GM18508 (cell line): ENCODE data around the gene TTYH3.
"Not testable (repeated sequence)": the region's sequence is repeated elsewhere in the genome, so short reads cannot be mapped to it uniquely, and the experiment has no call there.

ENCODE experiments used
- ATAC-seq: cut with Tn5 transposase; IDR thresholded peaks from one replicate; pipeline ENCODE4 v1.9.1; 2021; ENCODE audit warnings: moderate number of reproducible peaks; ENCODE audit not compliant: insufficient read depth, unreplicated experiment

TTYH3 gene, protein sequence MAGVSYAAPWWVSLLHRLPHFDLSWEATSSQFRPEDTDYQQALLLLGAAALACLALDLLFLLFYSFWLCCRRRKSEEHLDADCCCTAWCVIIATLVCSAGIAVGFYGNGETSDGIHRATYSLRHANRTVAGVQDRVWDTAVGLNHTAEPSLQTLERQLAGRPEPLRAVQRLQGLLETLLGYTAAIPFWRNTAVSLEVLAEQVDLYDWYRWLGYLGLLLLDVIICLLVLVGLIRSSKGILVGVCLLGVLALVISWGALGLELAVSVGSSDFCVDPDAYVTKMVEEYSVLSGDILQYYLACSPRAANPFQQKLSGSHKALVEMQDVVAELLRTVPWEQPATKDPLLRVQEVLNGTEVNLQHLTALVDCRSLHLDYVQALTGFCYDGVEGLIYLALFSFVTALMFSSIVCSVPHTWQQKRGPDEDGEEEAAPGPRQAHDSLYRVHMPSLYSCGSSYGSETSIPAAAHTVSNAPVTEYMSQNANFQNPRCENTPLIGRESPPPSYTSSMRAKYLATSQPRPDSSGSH

DNA sequence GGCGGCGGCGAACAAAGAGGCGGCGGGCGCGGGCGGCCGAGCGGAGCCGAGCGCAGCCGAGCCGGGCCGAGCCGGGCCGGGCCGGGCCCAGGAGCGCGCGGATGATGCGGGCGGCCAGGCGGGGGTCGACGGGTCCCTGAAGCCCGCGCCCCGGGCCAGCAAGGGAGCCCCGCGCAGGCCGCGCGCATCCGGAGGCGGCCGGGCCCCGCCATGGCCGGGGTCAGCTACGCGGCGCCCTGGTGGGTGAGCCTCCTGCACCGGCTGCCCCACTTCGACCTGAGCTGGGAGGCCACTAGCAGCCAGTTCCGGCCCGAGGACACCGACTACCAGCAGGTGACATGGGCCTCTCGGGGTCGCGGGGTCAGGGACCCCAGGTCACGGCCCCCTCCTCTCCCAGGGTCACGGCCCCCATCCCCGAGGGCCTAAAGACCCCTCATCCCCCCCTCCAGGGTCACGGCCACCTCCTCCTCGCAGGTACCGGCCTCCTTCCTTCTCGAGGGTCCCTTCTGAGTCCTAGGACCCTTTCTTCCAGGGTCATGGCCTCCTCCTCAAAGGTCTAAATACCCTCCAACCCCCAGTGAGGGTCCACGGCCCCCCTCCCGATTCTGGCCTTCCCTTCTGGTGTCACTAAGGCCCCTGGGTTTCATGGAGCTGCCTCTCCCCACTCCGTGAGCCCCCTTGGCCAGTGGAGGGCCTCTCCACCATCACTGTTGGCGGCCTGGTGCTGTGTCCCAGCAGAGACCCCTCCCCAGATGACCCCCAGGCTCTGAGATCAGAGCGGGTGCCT, at the start of gene TTYH3:
TTYH3 (plus strand) TSS at position 41 of the 787 bp plus-strand sequence; CDS start at position 211, 170 bp downstream.
- no peak for ATAC-seq

DNA sequence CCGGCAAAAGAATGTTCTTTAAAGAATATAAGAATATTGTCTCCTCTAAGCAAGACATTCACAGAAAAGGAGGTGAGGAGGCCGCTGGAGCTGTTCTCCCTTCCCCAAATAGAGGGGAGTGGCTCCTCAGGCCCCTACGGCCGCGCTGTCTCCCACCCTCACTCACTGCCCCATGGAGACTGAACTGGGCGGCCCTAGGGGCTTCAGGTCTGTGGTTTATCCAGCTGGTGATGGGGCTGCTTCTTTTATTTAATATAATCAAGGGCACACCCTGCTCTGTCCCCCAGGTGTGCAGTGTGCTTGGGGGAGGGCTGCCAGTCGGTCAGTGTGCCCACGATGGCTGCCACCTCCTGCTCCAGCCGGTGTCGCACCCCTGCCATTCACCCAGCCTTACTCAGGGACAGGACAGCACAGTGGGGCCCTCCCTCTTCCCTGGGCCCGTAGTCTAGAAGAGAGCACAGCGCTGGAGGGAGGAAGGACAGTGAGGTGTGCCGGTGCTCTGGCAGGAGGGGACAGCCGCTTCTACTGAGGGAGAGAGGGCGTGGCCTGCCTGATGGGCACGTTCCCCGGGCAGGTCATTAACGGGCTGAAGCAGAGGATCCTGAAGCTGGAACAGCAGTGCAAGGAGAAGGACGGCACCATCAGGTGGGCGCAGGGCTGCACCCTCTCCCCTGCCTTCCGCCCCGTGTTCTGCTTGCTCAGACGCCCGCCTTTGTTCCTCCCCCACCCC, 49.6 kb upstream of the TTYH3 start:
- no peak for ATAC-seq

DNA sequence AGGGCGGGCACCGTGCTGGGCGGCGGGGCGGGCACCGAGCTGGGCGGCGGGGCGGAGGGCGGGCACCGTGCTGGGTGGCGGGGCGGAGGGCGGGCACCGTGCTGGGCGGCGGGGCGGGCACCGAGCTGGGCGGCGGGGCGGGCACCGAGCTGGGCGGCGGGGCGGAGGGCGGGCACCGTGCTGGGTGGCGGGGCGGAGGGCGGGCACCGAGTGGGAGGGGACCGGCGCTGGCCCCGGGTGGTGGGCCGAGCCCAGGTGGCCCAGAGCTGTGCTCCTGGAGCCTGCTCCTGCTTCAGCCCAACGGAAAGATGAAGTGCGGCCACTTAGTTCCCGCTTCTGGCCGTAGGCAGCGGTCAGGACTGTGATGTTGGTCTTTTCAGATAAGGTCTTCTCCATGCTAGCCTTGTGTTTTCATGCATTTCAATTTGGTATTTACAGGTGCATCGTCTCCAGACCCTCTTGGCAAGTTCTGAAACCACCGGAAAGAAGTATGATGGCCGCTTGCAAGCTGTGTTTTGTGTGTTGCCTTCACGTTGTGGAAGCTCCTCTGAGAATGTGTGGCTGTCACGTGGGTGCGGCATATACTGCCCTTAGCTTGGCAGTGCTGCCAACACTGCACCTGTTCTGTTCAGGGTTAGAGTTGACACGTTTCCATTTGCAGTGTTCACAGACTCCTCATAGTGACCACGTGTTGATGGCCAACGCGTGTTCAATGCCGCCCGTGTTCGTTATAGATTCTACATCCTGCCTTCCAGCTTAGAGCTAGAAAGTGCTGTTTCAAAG, 47.8 kb upstream of the TTYH3 start:
- no peak for ATAC-seq

DNA sequence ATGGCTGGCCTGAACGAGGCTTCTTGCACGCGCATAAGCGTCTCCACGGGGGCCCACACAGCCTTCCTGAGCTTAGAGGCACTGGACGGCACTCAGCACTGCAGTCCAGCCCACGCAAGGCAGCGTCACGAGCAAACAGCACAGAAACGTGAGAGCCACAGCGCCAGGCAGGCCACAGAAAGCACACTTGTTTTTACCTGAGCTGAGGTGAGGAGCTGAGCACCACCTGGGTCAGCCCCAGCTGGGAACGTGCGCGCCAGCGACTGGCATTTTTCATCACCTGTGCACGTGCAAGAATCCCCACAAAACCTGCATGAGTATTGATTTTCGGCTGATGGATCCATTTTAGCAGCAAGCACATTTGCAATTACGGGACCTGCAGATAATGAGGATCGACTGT, 46.3 kb upstream of the TTYH3 start:
- no peak for ATAC-seq

DNA sequence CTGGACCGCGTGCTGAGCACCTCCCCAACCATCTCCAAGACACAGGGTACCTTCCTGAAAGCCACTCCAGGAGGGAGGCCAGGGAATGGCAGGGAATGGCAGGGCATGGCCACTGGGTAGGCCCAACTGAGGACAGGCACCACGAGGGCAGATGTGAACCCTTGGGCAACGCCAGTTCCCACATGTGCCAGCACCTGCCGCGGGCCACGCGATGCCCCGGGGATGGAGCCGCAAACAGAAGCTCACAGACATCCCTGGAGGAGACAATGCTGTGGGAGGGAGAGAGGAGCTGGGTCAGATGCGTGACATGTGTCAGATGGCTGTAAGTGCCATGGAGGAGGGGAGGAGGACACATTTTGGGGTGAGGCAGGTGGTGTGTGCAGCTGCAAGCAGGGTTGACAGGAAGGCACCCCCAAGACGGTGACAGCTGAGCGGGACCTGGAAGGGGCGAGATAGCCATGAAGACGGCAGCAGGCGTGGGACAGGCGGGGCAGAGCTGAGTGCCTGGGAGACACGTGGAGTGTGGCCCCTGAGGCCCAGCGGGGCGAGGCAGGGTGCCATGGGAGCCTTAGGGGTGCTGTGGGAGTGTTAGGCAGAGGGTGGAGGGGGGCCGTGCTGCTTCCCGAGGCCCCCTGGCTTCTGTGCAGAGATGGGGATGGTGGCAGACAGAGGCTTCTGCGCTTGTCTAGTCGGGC, 45.3 kb upstream of the TTYH3 start:
- no peak for ATAC-seq

DNA sequence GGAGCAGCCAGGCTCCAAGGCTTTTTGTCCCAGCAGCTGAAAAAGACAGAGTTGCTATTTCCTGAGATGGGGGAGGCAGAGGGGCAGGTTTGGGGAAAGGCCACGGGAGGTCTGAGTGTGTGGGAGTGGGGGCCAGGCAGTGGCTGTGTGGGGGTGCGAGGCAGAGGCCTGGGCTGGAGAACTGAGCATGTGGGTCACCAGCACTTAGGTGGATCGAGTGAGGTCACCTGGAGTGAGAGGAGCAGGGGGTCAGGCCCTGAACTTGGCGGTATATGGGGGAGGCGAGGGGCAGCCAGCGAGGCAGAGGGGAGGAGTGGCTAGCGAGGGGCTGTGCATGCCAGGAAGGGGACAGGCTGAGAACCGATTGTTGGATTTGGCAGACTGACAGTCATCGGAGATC, 44.7 kb upstream of the TTYH3 start:
- no peak for ATAC-seq

DNA sequence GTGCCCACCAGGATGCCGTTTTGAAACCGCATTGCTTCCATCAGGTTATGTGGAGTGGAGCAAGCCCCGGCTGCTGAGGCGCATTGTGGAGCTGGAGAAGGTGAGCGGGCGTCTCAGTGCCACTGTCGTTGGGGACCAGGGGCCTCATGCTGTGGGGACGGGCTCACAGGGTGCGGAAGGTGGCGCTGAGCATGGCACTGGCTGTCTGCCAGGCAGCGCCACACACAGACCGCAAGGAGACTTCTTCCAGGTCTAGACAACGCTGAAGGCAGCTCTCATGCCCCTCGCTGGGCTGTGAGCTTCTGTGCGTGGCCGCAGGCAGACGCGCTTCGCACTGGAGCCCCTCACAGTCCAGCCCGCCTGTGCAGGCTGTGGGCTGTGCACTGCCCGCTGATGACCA, 44.0 kb upstream of the TTYH3 start:
- ATAC-seq = no peak

DNA sequence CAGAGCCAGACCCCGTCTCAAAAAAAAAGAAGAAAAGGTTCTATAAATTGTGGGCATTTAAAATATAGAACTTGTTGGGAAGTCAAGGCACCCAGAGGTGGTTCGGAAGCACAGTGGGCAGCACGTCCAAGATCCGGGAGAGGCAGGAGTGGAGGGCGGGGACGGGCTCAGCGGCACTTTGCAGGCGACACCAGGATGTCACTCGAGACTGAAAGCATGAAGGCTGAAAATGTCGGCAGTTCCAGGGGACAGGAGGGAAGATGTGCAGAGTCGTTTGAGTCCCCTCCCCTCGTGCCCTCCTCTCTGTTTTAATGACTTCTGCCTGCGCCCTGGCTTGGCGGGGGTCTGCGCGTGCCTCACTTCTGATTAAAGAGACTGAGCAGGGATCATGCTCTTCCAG, 42.4 kb upstream of the TTYH3 start:
- no peak for ATAC-seq

DNA sequence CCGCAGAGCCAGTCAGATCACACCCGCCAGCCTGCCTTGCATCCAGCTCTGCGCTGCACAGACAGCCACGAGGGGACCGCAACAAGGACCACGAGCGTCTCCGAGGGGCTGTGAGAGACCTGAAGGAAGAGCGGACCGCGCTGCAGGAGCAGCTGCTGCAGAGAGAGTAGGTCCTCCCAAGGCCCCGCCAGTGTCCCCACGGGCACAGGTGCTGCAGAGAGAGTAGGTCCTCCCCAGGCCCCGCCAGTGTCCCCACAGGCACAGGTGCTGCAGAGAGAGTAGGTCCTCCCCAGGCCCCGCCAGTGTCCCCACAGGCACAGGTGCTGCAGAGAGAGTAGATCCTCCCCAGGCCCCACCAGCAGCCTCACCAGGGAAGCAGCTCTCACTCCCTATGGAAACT, 41.8 kb upstream of the TTYH3 start:
- not testable (repeated sequence) for ATAC-seq

DNA sequence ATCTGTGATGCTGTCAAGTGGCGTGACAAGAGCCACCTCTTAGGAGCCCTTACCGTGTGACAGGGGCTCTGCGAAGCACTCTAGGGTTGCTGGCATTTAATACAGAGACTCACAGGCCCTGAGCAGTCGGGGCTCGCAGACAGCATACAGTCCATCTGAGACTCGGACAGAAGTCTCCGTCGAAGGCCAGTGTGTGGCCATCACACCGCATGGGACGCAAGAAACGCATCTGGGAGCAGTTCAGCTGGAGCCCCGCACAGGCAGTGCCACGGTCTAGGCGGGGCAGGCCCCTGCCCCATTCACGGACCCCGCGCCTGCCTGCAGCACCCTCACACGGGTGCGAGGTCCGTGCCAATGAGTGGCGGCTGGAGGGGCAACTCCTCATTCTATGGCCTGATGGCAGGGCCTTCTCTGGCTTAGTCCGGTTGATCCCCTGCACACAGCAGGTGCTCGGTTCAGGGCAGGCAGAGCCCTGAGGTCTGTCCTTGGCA, 39.4 kb upstream of the TTYH3 start:
- no peak for ATAC-seq

DNA sequence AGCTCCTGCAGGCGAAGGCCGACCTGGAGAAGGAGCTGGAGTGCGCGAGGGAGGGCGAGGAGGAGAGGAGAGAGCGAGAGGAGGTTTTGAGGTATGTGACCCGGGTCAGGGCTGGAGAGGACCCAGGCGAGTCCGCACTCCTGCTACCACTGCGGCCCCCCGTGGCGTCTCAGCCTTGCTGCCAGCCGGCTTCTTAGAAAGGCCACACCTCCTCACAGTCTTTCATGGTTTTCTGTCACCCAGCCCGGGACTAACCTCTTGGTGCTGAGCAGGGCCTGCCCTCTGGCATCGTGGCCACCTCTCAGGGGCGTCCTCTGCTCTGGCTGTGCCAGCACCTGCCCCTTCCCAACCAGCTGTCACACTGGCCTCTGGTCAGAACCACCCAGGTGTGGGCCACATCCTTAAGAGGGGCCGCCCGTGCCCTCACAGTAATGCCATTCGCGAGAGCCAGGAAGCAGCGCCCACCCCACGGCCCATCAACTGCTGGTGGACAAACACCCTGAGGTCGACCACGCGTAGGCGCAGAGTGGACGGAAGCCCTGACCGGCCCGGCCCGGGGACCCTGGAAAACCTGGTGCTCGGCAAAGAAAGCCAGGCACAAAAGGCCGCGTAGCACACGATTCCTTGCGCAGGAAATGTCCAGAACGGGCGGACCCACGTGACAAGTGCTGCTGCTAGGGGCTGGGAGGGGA, 38.6 kb upstream of the TTYH3 start:
- ATAC-seq = no peak

DNA sequence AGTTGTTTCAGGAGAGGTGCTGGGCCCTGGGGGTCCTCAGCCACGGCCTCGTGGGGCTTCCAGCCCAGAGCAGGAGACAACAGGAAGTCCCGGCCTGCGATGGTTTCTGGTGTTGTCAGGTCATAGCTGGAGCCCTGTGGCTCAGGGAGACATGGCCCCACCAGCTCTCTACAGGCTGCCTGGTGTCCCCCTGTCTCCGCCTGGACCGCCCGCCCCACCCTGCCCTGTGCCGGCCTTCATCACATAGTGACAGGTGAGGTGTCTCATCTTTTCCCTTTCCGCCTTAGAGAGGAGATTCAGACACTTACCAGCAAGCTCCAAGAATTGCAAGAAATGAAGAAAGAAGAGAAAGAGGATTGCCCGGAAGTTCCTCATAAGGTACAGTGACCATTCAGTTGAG, 37.2 kb upstream of the TTYH3 start:
- no peak for ATAC-seq

DNA sequence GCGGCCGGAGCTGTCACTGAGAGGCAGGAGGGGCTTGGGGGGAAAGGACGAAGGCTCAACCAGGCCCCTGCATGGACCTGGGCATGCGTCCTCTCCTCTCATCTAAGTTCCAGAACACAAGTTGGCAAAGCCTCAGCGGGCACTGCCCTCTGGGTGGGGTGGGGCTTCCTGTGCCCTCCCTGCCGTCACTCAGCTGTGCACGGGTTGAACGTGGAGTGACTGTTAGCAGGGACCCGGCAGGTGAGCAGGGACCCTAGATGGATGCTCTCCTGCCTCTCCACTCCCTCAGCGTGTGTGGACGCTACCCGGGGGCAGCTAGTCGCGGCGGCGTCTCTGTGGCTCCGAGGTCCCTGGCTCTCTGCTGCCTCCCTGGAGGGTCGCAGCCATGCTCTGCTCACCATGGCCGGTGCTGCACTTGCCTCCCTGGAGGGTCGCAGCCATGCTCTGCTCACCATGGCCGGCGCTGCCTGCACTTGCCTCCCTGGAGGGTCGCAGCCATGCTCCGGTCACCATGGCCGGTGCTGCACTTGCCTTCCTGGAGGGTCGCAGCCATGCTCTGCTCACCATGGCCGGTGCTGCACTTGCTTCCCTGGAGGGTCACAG, 36.4 kb upstream of the TTYH3 start:
- no peak for ATAC-seq

DNA sequence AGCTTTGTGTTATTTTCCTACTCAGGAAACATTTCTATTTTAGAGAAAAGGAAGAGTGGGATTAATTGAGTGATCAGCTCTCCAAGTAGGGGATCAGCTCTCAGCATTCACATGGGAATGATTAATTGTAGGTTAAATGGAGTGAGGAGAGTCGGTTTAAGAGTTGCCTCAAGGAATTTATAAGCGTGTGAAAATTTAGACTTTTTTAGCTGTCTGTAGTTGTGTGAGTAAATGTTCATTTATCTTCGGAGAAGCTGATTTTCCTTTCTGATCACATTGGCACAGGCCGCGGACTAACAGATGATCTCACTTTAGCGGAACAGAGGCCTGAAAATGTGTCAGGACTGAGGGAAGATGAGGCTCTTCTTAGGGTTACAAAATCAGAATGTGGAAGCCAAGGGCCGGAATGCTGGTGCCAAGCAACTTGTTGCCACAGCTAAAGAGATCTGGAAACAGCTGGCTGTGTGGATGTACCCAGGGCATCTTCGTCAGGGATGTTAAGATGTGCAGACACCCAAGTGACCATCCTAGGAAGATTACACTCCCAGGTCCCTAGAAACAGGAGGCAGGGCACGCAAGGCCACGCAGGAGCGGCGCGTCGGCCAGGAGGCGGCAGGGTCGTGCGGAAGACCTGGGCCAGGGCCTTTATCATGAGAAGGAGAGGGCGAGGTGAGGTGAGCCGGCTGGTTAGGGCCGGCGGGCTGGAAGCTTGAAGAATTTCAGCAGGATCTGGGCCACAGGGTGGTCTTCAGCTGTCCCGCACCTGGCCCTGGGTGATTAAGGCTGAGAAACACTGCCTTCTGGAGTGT, 35.1 kb upstream of the TTYH3 start:
- no peak for ATAC-seq

DNA sequence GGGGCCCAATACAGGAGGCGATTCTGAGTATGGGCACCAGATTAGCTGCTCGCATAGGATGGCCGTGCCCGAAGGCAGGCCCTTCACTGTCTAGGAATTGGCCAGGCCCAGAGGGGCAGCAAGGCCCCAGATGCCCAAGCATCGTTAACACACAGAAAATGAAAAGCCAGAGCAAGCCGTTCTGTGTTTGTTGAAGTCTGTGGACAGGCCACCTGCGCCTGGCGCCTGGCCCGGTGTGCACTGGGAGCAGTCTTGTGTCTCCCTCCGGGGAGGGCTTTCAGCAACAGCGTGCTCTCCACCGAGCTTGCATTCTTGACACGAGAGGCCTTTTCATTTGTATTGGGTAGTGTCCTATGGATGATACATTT, 34.5 kb upstream of the TTYH3 start:
- no peak for ATAC-seq

DNA sequence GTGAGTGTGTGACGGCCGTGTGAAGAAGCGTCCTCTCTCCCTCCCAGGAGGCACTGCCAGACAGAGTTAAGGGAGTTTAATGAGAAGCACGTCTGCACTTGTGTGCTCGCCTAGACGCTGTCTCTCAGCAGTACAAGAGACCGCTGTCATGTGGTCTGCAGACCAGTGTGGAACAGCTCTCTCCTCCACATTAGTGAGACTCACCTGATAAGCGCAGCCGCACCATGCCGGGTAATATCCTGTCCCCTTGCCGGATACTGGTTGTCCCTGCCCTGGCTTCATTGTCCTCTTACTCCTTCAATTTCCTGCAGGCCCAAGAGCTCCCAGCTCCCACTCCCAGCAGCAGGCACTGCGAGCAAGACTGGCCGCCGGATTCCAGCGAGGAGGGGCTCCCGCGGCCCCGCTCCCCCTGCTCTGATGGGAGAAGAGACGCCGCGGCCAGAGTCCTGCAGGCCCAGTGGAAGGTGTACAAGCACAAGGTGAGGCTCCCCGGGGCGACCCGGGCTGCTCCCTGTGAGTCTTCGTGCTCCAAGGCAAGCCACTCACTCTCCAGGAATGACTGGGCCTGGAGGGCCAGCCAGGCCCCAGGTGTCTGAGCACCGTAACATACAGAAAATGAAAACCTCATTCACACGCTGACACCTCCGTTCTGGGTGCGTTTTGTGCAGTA, 33.5 kb upstream of the TTYH3 start:
- ATAC-seq = no peak

DNA sequence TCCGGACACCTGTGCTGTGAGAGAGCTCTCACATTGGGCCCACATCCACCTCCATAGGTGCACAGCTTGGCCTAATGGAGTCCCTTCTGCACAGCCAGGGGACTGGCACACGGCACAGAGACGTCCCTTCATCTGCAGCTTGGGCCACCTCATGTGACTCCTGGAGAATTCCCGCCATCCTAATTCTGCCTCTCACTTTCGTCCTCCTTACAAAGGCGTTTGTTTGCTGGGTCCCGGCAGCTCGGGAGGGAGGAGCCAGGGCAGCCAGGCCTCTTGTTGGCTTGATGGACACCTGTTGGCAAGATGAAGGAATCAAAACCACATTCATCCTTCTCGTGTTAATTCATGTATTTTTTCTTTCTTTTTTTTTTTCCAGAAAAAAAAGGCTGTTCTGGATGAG, 30.7 kb upstream of the TTYH3 start:
- no peak for ATAC-seq
